Activated CD4-positive, CD25-positive, alpha-beta regulatory T cell (primary cell): Measurements from ENCODE around the gene CDH23.

Experiments used
- DNase-seq, 4 experiments: peaks; one replicate each; lab custom pipeline; 2025; lab: John Stamatoyannopoulos, UW

Gene CDH23

GRCh38 chr10:71440506-71441035 is 43.9 kb downstream of the CDH23 start:
- no peak for DNase-seq

GRCh38 chr10:71442000-71442399 is 45.3 kb downstream of the CDH23 start:
- no peak for DNase-seq

- DNase-seq: no peak
Observed at GRCh38 chr10:71442859-71443570, 46.3 kb downstream of the CDH23 start.

GRCh38 chr10:71443676-71444075 is 47.0 kb downstream of the CDH23 start:
- DNase-seq: no peak

GRCh38 chr10:71444284-71445054 is 47.7 kb downstream of the CDH23 start:
- DNase-seq: no peak

GRCh38 chr10:71447676-71448075 is 51.0 kb downstream of the CDH23 start:
- DNase-seq: no peak

GRCh38 chr10:71448146-71448545 is 51.4 kb downstream of the CDH23 start:
- DNase-seq: no peak

GRCh38 chr10:71449026-71449425 is 52.3 kb downstream of the CDH23 start:
- DNase-seq: no peak

GRCh38 chr10:71451754-71452153 is 55.0 kb downstream of the CDH23 start:
- DNase-seq: no peak

- DNase-seq: no peak
Observed at GRCh38 chr10:71453186-71453585, 56.5 kb downstream of the CDH23 start.

GRCh38 chr10:71454347-71454746 is 57.6 kb downstream of the CDH23 start:
- DNase-seq: no peak

- no peak for DNase-seq
Observed at GRCh38 chr10:71455035-71455434, 58.3 kb downstream of the CDH23 start.

GRCh38 chr10:71456631-71457030 is 59.9 kb downstream of the CDH23 start:
- no peak for DNase-seq

- no peak for DNase-seq
Observed at GRCh38 chr10:71457908-71458307, 61.2 kb downstream of the CDH23 start.

- no peak for DNase-seq
Observed at GRCh38 chr10:71458387-71458786, 61.7 kb downstream of the CDH23 start.

- DNase-seq: no peak
Observed at GRCh38 chr10:71459513-71459912, 62.8 kb downstream of the CDH23 start.

GRCh38 chr10:71460615-71461014 is 63.9 kb downstream of the CDH23 start:
- DNase-seq: no peak

- DNase-seq: no peak
Observed at GRCh38 chr10:71461457-71461856, 64.7 kb downstream of the CDH23 start.

GRCh38 chr10:71462062-71462935 is 65.6 kb downstream of the CDH23 start:
- no peak for DNase-seq

GRCh38 chr10:71463111-71463510 is 66.4 kb downstream of the CDH23 start:
- no peak for DNase-seq

- no peak for DNase-seq
Observed at GRCh38 chr10:71465551-71466252, 69.0 kb downstream of the CDH23 start.

GRCh38 chr10:71466330-71466729 is 69.6 kb downstream of the CDH23 start:
- DNase-seq: no peak
